Right lobe of liver (tissue), 6 donors: ENCODE results near the gene SRPX. TPM values are rescaled to one million over a fixed set of nuclear protein-coding genes. Genes with fewer than 3 reads are reported as not detected.

ENCODE experiments used
- ATAC-seq, 4 donors: fragments of 200-7000 bp; cut with Tn5 transposase; one replicate each; pipeline ENCODE4 v1.9.1; 2020; ENCODE audit warnings: mild to moderate bottlenecking in 4 of 4, moderate library complexity in 4 of 4
- DNase-seq, 3 donors: peaks; one replicate each; pipeline ENCODE4 v3.0.0-alpha.2; 2020
- H3K27ac ChIP-seq, 3 donors: fragments of 200-600 bp; one replicate each; pipeline ENCODE4 v1.8.0; 2022
- H3K27me3 ChIP-seq, 2 donors: fragments of 200-600 bp; one replicate each; pipeline ENCODE4 v1.8.0; 2022
- H3K36me3 ChIP-seq, 4 donors: fragments of 200-600 bp; sonication (generic) in 1 of 4; one replicate each; pipeline versions ENCODE4 v1.5.1 to v1.8.0; 2017 to 2022; ENCODE audit warnings: control low read depth in 1 of 4
- H3K4me1 ChIP-seq, 4 donors: fragments of 200-600 bp; sonication (generic) in 1 of 4; one replicate each; pipeline versions ENCODE4 v1.5.1 to v1.8.0; 2017 to 2022; ENCODE audit warnings: control low read depth in 1 of 4
- H3K4me3 ChIP-seq, 3 donors: fragments of 200-600 bp; one replicate each; pipeline ENCODE4 v1.8.0; 2022
- H3K9me3 ChIP-seq, 4 donors: fragments of 200-600 bp; sonication (generic) in 1 of 4; one replicate each; pipeline versions ENCODE4 v1.5.1 to v1.8.0; 2017 to 2022; ENCODE audit warnings: control low read depth in 1 of 4
- CTCF ChIP-seq, 4 donors: fragments of 200-600 bp in 3 of 4; fragments of 450-650 bp in 1 of 4; IDR thresholded peaks; one replicate each; pipeline versions ENCODE4 v1.5.1 to v1.8.0; 2016 to 2022; ENCODE audit warnings: antibody characterized with exemption in 4 of 4, mild to moderate bottlenecking in 2 of 4
- POLR2A ChIP-seq: fragments of 450-650 bp; IDR thresholded peaks from one replicate; pipeline ENCODE4 v1.6.1; 2017; ENCODE audit warnings: antibody characterized with exemption, mild to moderate bottlenecking
- WGBS: methylation state at CpG from one replicate; pipeline ENCODE4 v1.1.6; 2018; ENCODE audit warnings: low coverage, low lambda C conversion rate; ENCODE audit not compliant: insufficient coverage; ENCODE audit errors: missing lambda C conversion rate; 5-methylcytosine and 5-hydroxymethylcytosine counted together
- intact Hi-C, 2 donors: fragments of 100-400 bp; cut with DNase I; formaldehyde crosslinking; loops; one replicate each; pipeline versions ENCODE4 v1.11.2 to v1.14.1; 2022
- total RNA-seq, 6 experiments: library from RNA; depleted of rRNA in 2 of 6; stranded (reverse); fragments of >200 nt in 2 of 6; fragmentation: NEBNext Ultra II Directional in 3 of 6; extraction: Animal tissue kit (Norgen Biotek cat#: 25700) in 3 of 6; gene quantifications; one replicate each; pipeline versions ENCODE4 v1.1.0 to v1.2.4, GENCODE V29; 2016 to 2023
- donor health status: DM: no; HTN: yes; CAD: no.
- donor health status: DM: no; HTN: no; CAD: no.
- donor health status: DM: no; HTN: no; CAD: no.
- donor health status: DM: no; HTN: yes; CAD: no.
- donor health status: DM: no; HTN: yes; CAD: no.

The SRPX gene
- total RNA-seq, 6 experiments from 2014 or later = 6.5 to 15.3 (median 10.5) TPM

GRCh38 chrX:38116706-38117105, 104.0 kb downstream of the SRPX start:
- intact Hi-C loops = no loop called here
- ATAC-seq = no peak
- H3K27ac ChIP-seq = no peak overlapping the region
- no peak overlapping the region for H3K4me3 ChIP-seq
- peaks cover 0 to 3% of the 10 kb centered on the region in 2 donors for H3K27me3 ChIP-seq
- TF ChIP-seq POLR2A (no peak), CTCF (IDR thresholded peaks at IDR 0.05) (no peak)
- H3K4me1 ChIP-seq = peaks cover 0 to 4% (median 0%) of the 10 kb centered on the region in 4 donors
- WGBS = 40% methylated on average over 1 of the region's 1 CpG
- H3K9me3 ChIP-seq = no peaks in the 10 kb centered on the region
- no peak for DNase-seq
- H3K36me3 ChIP-seq = no peaks in the 10 kb centered on the region

- DNase-seq = no peak
- WGBS = 48% methylated on average over 4 of the region's 4 CpGs
- TF ChIP-seq POLR2A = no peak
- TF ChIP-seq CTCF (IDR thresholded peaks at IDR 0.05) = no peak
- Histone ChIP-seq H3K27ac (no peak overlapping the region), H3K4me3 (no peak overlapping the region), H3K36me3 (no peaks in the 10 kb centered on the region), H3K27me3 (peaks cover 0 to 3% of the 10 kb centered on the region in 2 donors), H3K9me3 (no peaks in the 10 kb centered on the region), H3K4me1 (peaks cover 0 to 10% (median 0%) of the 10 kb centered on the region in 4 donors)
- no peak for ATAC-seq
- intact Hi-C loops = no loop called here
Observed at GRCh38 chrX:38112566-38112965, 108.1 kb downstream of the SRPX start.

- 66% methylated on average over 5 of the region's 5 CpGs for WGBS
- intact Hi-C loops = no loop called here
- H3K27ac ChIP-seq = no peak overlapping the region
- H3K4me3 ChIP-seq = no peak overlapping the region
- H3K27me3 ChIP-seq = peaks cover 0 to 3% of the 10 kb centered on the region in 2 donors
- no peak for TF ChIP-seq CTCF (IDR thresholded peaks at IDR 0.05)
- TF ChIP-seq POLR2A = no peak
- no peaks in the 10 kb centered on the region for H3K36me3 ChIP-seq
- DNase-seq = no peak
- peaks cover 0 to 23% (median 2%) of the 10 kb centered on the region in 4 donors for H3K4me1 ChIP-seq
- ATAC-seq = no peak
- no peaks in the 10 kb centered on the region for H3K9me3 ChIP-seq
Observed at GRCh38 chrX:38111196-38111595, 109.5 kb downstream of the SRPX start.

- H3K36me3 ChIP-seq = no peaks in the 10 kb centered on the region
- H3K4me1 ChIP-seq = peaks cover 0 to 23% (median 3%) of the 10 kb centered on the region in 4 donors
- no peaks in the 10 kb centered on the region for H3K9me3 ChIP-seq
- intact Hi-C loops = no loop called here
- H3K27me3 ChIP-seq = peaks cover 0 to 3% of the 10 kb centered on the region in 2 donors
- ATAC-seq = no peak
- TF ChIP-seq POLR2A = no peak
- TF ChIP-seq CTCF (IDR thresholded peaks at IDR 0.05) = no peak
- no peak overlapping the region for H3K27ac ChIP-seq
- H3K4me3 ChIP-seq = no peak overlapping the region
- DNase-seq = no peak
- 37% methylated on average over 6 of the region's 6 CpGs for WGBS
Observed at GRCh38 chrX:38110231-38110630, 110.4 kb downstream of the SRPX start.
